Hematopoietic multipotent progenitor cell treated with erythropoietin and hydrocortisone succinate and interleukin-3 and kit ligand, for 6 days (in vitro differentiated cells): ENCODE results near the gene CCDC102B.
A peak's percentile ranks its signal among the peaks of the same experiment; 100 is the strongest.
"Not testable (repeated sequence)": the region's sequence is repeated elsewhere in the genome, so short reads cannot be mapped to it uniquely, and the experiment has no call there.

Experiments used
- DNase-seq: peaks from one replicate; pipeline ENCODE4 v3.0.0-alpha.2; 2015

CCDC102B gene

DNA sequence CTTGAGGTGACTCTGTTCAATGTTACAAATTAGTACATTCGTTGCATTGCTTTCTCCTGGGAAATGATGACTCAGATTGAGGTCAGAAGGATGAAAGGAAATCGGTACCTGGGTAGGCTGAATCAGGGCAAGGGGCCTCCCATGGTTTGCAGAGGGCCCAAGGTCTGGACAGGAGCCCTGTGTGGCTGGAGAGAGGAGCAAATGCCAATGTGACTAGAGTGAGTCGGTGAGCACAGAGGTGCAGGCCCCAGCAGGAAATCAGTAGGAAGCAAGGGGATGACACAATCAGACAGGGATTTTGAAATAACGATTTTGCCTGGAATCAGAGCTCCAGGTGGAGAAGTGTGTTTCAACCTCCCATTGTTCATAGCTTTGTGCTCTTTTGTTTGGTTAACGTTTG is 118.9 kb downstream of the CCDC102B start:
- no peak for DNase-seq

DNA sequence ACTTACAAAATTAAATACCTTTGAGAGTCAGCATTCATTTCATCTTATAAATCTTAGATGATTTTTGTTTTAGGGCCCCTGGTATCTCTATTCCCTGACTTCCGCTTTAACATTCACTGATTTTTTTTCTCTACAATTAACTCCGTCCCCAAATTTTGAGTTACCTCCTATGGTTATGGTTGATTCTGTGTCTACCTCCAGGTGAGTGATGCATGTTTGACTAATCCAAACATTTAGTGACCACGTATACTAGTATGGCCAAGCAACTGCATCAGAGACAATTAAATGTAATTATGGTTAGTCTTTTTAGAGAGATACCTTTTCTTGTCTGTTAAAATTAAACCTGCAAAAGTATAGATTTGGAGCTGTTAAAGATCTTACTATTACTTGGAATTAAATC is 120.3 kb downstream of the CCDC102B start:
- DNase-seq = no peak

DNA sequence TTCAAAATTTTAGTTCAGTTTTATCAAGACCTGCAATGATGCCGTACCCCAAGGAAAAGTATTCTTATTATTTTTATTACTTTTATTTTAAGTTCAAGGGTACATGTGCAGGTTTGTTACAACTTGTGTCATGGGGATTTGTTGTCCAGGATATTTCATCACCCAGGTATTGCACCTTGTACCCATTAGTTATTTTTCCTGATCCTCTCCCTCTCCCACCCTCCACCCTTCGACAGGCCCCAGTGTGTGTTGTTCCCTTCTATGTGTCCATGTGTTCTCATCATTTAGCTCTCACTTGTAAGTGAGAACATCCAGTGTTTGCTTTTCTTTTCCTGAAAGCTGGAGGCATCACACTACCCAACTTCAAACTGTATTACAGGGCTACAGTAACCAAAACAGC is 122.0 kb downstream of the CCDC102B start:
- no peak for DNase-seq

DNA sequence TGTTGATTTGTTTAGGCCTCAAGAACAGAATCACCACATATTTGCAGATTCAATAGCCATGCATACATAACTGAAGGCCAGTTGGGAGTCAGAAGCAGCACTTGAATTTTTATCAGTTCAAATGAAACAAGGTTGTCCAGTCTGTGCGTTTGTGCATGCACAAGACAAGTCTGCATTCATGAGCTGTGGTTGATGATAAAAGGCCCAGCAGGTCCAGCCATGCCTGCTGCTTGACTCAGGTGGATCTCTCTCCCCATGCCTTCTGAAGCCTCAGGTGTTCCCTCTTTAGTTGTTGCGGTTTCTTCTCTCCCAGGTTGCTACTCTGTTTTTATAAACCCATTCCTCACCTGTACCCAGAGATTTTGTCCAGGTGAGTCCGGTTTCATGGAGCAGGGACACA is 124.5 kb downstream of the CCDC102B start:
- DNase-seq = no peak

DNA sequence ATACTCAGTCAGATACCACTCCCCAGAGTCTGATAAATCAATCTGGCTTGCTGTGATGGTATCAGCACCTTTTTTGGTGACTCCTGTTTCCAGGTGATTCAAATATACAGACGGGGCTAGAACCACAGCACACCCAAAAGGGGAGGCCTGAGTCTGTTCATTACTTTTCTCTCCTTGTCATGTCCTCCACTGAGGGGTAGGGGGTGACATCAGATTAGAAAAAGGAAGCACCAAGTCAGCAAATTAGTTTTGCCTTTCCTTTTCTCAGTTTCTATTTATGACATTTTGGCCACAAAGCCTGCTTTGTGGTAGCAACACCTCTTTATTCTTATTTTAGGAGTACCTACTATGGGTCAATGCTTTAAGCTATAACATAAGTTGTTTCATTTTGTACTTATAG is 127.4 kb downstream of the CCDC102B start:
- peak; percentile 2 for DNase-seq

DNA sequence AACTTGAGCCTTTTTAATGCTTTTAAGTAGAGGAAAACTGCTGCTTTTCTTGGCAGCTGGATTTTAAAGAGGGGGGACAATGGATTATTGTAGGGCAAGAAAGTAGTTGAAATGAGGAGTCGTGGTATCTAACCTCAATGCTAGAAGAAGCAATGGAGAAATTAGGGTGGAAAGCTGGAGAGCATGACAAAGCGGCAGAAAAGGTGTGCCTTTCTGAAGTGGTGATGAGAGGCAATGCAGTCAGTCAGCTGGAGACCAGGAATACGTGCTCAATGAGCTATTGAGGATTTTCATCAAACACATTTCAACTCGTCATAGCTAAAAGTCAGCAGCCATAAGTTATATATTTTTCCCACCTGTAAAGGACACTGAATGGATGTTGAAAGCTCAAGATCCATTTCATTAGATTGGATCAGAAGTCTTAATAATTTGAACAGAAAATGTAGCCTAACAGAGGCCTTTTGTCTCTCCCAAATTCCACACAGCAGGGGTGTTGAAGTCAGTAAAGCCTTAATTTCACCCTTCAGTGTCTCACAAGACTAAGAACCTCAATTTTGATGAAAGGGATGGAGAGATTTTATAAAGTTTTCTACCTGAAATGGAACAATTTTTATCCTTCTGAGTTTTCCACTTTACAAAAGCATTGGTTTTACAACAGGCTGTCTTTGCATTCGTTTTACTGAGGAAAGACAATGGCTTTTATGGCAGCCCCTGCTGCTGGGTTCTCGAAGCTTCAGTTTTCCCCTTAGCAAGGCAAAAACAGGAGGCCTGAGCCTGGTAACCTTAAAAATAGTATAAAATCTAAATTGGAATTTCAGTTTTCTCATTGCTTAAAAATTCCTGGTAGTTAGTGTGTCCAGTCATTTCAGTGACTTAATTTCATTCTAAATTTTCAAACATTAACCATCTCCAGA is 131.1 kb downstream of the CCDC102B start:
- no peak for DNase-seq

DNA sequence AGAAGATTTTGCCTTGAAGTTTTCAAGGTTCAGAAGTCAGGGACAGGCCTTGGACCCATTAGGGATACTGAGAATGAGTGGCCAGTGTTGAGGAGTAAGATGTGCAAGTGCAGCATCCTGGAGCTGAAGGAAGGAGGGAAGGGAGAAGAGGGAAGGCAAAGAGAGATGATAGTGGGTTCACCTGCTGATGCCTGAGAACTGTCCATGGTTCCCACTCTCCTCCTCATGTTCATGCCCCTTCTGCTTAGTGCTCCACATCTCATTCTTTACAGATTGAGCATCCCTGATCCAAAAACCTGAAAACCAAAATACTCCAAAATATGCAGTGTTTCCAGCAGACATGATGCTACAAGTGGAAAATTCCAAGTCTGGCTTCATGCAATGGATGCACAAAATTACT is 137.8 kb downstream of the CCDC102B start:
- DNase-seq = no peak

DNA sequence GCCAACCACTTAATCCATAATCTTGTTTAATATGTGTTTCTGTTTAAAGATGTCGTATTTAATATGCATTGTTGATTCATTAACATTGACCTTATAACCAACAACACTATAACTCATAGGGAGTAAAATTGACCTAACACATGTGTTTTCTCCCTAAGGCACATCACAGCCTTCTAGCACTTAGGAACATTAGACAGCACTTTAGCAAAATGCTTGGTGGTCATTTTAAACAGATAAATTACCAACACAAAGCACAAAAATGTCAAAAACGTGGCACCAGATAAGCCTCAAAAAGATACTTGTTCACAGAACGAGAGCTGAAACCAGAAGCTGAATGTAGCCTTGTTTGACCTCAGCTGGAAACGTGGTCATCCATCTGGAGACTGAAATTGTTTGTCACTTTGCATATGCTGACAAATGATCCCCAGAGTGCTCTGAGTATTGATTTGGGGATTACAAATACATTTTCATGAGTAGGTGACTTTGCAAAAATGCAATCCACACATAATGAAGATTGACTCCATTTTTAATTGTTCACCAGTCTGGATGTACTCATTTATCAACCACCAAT is 139.2 kb downstream of the CCDC102B start:
- no peak for DNase-seq

DNA sequence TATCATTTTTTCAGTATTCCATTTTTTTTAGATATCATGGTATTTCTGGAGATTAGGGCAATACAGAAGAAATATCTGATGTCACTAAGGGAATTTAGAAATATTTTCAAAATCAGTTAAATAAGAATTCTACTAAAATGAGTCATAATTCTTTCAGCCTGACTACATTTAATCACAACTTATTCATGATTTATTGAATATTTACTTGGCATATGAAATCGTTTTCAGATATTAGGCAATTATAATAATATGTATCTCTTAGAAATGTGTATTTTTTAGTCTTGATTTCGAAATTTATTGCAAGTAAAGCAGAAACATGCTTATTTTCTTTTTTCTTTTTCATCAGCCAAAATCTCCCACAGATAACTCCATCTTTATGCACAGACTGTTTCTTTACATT is 142.2 kb downstream of the CCDC102B start:
- DNase-seq = no peak

DNA sequence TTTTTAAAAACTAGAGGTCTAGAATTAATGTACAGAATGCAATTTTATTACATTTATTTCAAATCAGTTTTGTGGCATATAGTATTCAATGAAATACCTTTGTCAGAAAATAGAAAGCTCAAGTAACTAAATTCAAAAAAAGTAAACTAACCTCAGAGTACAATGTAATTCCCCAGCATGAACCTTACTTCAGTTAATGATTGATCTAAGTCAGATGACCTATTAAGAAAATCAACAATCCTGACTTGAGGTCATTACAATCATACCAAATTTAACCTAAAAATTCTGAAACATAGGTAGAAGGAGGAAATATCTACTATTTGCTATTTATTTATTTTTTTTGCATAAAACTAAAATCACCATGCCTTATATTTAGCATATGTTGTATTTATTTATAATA is 142.9 kb downstream of the CCDC102B start:
- DNase-seq = no peak

DNA sequence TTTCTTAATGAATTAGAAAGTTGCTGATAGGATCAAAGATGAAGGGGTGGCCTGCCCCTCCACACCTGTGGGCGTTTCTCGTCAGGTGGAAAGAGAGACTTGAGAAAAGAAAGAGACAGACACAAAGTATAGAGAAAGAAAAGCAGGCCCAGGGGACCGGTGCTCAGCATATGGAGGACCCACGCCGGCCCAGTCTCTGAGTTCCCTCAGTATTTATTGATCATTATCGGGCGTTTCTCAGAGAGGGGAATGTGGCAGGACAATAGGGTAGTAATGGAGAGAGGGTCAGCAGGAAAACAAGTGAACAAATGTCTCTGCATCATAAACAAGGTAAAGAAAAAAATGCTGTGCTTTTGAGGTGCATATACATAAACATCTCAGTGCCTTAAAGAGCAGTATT is 144.3 kb downstream of the CCDC102B start:
- DNase-seq = no peak

DNA sequence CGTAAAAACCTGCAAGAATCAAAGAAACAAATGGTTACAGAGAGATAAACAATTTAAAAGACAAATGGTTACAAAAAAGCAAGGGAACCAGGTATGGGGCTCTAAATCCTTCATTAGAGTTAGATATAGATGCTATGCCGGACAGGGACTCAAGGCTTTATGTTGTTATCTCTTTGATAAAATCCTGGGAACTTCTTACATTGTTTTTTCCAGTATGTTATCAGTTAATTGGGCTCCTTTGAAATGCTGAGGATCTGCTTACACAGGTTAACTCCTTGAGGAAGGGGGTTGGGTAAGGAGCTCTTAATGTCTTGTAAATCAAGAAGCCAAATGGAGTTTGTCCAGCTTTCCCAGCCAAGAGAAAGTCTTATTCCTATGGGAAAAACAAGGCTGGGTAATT is 146.0 kb downstream of the CCDC102B start:
- DNase-seq = not testable (repeated sequence)

DNA sequence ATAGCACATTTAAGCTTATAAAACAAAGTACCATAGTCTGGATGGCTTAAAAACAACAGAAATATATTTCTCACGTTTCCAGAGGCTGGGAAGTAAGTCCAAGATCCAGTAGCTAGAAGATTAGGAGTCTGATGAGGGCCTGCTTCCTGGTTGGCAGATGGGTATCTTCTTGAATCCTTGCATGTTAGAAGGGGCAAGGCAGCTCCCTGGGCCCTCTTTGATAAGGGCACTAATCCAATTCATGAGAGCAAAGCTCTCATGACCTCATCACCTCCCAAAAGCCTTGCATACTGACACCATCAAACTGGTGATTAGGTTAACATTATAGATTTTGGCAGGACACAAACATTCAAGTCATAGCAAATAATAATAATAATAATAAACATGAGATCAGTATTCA is 146.4 kb downstream of the CCDC102B start:
- DNase-seq = no peak

DNA sequence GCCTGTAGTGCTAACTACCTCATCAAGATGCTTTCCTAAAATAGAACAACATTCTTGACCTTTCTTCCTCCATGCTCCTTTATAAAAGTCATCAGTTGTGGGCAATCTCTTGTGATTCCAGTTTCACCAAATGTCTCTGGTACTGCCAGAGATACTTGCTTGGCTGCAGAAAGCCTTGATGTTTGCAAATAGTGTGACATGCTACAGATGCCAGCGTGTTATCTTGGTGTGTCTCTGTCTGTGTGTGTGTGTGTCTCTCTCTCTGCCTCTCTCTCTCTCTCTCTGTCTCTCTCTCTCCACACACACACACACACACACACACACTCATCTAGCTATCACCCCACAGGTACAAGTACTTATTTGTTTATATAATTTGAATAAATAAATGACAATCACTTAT is 146.9 kb downstream of the CCDC102B start:
- DNase-seq = no peak

DNA sequence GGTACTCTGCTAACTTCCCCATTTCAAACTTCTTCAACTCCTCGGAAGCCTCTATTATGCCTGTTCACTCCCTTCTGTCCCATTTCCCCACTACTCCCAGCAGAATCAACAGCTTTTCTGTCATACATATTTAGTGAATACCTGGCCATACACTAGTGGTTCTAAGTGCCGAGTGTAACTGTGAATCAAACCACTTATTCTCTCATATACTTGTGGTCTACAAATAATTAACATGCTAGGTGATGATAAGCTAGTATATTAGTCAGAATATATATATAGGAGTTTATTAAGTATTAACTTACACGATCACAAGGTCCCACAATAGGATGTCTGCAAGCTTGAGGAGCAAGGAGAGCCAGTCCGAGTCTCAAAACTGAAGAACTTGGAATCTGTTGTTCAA is 150.7 kb downstream of the CCDC102B start:
- DNase-seq = no peak

DNA sequence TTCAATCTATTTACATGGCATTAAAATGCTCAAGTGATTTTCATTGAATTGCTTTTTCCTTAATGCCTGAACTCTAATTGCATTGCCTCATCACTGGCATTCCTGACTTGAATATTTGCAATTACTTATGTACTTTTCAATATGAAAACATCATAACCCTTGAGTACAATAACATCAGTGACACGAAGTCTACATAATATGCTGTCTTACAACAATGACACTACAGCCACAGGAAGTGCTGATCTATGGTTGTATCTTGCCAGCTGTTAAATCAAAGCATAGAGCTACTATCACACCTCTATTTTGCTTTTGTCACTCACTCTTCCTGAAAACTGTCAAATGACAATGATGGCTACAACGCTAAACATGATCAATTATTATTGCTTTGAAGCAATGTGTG is 156.9 kb downstream of the CCDC102B start:
- no peak for DNase-seq

DNA sequence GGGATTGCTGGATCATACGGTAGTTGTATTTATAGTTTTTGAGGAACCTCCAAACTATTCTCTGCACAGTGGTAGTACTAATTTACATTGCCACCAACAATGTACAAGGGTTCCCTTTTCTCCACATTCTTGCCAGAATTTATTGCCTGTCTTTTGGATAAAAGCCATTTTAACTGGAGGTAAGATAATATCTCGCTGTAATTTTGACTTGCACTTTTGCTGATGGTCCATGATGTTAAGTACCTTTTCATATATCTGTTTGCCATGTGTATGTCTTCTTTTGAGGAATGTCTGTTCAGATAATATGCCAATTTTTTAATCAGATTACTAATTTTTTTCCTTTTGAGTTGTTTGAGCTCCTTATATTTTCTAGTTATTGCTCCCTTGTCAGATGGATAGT is 158.8 kb downstream of the CCDC102B start:
- DNase-seq = no peak

DNA sequence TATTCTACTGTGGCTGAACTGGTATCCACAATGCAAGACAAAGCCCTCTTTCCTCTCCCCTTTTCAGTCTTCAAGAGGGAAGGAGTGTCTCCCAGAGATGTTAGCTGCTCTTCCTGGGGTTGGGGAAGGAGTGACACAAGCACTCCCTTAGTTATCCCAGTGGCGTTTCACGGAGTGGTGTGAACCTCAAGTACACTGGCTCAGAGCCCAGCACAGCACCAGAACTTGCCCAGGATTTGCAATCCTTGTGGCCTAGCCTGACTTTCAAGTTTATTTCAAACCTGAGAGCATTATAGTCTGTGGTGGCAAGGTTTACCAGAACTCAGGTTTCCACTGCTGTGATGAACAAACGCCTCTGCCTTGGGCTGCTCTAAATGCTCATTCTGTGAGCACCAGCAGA is 162.5 kb downstream of the CCDC102B start:
- no peak for DNase-seq

DNA sequence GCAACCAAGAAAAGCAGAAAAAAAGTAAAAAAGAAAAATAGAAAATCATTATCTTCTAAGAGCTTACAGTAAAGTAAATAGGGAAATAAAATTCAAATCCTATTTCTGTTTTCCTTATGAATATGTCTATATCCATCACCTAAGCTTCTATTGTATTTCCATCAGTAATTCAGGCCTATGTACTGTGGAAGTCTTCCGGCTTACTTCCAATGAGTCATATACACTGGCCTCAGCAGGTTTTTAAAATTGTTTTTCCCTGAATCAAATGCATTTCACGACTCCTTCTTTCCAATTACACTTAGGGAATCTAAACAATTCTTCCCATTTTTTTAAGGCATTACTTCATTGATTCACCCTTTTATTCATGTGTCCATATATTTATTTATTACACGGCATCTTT is 164.7 kb downstream of the CCDC102B start:
- DNase-seq = no peak

DNA sequence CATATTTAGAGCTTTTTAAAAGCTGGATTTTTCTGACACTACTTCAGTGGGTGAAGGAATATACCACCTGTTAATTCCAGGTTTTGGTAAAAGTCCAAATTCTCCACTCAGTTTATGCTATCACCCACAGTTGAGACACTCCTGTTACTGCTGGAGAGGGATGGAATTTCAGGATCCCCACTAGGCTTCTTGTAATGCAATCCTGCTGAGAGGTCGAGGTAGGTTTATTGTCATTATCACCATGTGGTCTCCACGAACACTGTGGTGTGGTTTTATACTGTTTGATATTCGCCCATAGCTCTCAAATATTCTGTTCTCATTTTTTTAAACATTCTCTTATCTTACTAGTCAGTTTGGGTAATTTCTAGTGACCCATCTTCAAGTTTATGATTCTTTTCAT is 167.9 kb downstream of the CCDC102B start:
- no peak for DNase-seq

DNA sequence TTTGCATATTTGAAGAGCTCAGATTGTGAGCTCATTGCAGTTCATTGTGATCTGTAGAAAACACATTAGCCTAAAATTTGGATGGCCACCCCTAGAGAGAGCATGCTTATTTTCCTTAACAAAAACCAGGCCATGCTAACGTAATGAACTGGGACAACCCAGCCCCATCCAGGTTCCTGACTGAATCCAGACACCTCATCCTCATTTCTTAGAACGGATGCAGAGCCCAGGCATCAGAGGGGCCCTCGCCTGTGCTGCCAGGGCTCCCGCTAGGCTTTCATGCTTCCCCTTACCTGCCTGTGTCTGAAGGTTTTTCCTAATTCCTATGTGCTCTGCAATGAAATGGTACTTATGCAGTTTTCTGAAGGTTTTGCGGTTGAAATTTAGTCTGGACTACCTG is 171.1 kb downstream of the CCDC102B start:
- no peak for DNase-seq

DNA sequence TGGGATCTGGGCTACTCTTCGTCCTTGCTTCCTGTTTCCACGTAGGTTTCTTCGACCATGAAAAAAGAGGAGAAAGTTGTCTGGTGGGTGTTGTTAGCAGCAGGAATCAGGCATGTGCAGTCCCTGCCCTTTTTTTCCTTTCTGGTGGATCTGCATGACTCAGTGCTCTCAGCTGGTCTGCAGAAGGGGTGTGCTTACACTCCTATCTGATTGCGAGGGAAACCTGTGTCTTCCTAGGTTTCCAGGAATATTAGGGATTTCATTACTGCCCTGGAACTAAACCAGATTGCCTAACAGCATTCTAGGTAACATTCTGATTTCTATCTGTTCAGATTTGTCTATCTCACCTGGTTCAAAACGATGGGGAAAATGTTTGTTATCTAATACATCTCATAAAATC is 174.3 kb downstream of the CCDC102B start:
- DNase-seq = no peak

DNA sequence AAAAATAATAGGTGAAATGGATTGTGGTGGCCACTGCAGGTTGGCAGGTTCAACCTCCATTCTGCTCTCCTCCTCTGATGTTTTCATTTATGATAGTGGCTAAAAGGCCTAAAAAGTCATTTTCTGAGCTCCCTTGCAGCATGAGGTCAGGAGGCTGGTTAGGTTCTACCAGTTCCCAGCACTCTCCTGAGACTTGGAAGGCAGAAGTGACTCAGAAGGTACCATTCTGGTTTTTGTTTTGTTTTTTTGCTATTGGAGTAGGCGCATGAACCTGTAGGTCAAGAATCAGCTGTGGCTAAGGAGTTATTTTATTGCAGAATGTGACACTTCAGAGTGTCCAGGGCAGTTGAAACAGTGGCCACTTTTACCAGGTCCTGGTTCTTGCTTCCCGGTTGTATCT is 181.9 kb downstream of the CCDC102B start:
- DNase-seq = no peak

DNA sequence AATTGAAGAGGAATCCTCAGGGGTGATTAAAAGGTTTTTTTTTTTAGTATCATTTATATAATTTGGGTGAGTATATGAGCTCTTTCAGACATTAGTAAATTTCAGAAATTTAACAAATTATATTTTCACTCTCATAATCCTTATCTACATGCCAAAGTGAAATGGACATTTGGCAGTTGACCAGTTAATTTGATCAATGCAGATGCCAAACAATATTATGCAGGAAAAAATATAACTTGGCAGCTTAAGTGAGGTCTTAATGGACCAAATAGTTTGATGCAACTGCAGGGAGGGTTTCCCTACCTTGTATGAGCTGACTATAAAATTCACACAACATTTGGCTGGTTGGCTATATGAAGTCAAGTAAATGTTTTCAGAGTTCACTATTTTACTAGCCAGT is 185.2 kb downstream of the CCDC102B start:
- DNase-seq = no peak

DNA sequence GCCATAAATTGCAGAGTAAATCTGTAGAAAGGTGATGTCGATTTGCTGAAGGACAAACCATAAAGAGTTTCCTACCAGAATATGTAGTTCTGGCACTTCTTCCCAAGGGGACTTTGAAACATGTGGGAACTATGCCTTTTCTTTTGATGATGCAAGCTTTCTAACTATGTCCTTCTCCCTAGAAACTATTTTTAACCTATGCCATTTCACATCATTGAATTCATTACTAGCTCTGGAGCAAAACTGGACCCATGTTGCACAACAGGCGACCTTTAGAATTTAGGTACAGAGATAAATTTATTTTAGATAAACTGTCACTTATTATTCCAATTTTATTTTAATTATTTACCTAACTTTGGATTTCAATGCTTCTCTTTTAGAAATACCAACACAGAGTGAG is 186.5 kb downstream of the CCDC102B start:
- DNase-seq = no peak
